Caco-2 (cell line): ENCODE results near the gene MSRB3. TPM values are rescaled to one million over a fixed set of nuclear protein-coding genes. Genes with fewer than 3 reads are reported as not detected.

Experiments used
- BruUV-seq: library from RNA; stranded (reverse); fragments of 400-500 nt; replicated peaks from 2 replicates; lab custom pipeline; 2021; lab: Mats Ljungman, UMichigan
- CTCF ChIA-PET: fragments of 300-600 bp; sonication (Branson Sonifier 250); formaldehyde crosslinking; loops from one replicate; lab custom pipeline; 2022; ENCODE audit warnings: antibody characterized with exemption; lab: Charles Lee
- POLR2A ChIA-PET: fragments of 300-600 bp; sonication (Branson Sonifier 250); formaldehyde crosslinking; loops from one replicate; lab custom pipeline; 2022; ENCODE audit warnings: antibody characterized with exemption; lab: Charles Lee
- DNase-seq, 2 experiments: peaks; one replicate each; pipeline versions ENCODE4 v3.0.0 to v3.0.0-alpha.2; 2020 to 2022
- H3K27me3 ChIP-seq: replicated peaks from 2 replicates; pipeline ENCODE4 v1.6.0; 2011; ENCODE audit warnings: low read length; ENCODE audit not compliant: control insufficient read depth, insufficient read depth
- H3K36me3 ChIP-seq: 2 replicates; pipeline ENCODE4 v1.5.1; 2011; ENCODE audit warnings: low read length; ENCODE audit not compliant: control insufficient read depth, insufficient read depth
- H3K4me1 ChIP-seq: fragments of 250-450 bp; sonication (Bioruptor Pico); 2 replicates; pipeline ENCODE4 v1.5.1; 2020; ENCODE audit warnings: mild to moderate bottlenecking
- H3K4me3 ChIP-seq: 2 replicates; pipeline ENCODE4 v1.5.1; 2011; ENCODE audit warnings: low read depth, mild to moderate bottlenecking, control low read depth, low read length
- H3K9me3 ChIP-seq: fragments of 250-450 bp; sonication (Bioruptor Pico); 2 replicates; pipeline ENCODE4 v1.5.1; 2020; ENCODE audit warnings: mild to moderate bottlenecking, moderate library complexity
- H3K27ac Mint-ChIP-seq: one replicate; pipeline ENCODE4 v1.8.0; 2022; ENCODE audit warnings: mixed read lengths; ENCODE audit not compliant: unreplicated experiment
- H3K27me3 Mint-ChIP-seq: one replicate; pipeline ENCODE4 v1.8.0; 2022; ENCODE audit warnings: mixed read lengths; ENCODE audit not compliant: insufficient read depth, unreplicated experiment
- H3K36me3 Mint-ChIP-seq: one replicate; pipeline ENCODE4 v1.8.0; 2022; ENCODE audit warnings: mild to moderate bottlenecking, mixed read lengths; ENCODE audit not compliant: insufficient read depth, unreplicated experiment
- H3K4me1 Mint-ChIP-seq: one replicate; pipeline ENCODE4 v1.8.0; 2022; ENCODE audit warnings: low read depth, mixed read lengths; ENCODE audit not compliant: unreplicated experiment
- H3K4me3 Mint-ChIP-seq: one replicate; pipeline ENCODE4 v1.8.0; 2022; ENCODE audit warnings: mild to moderate bottlenecking, moderate library complexity, mixed read lengths; ENCODE audit not compliant: unreplicated experiment
- H3K9me3 Mint-ChIP-seq: one replicate; pipeline ENCODE4 v1.8.0; 2022; ENCODE audit warnings: mixed read lengths; ENCODE audit not compliant: unreplicated experiment
- CTCF ChIP-seq, 2 experiments: fragments of 200-600 bp in 1 of 2; IDR thresholded peaks; 1 replicate in 1 of 2; 2 replicates in 1 of 2; pipeline versions ENCODE4 v1.5.1 to v1.8.0; 2011 to 2022; ENCODE audit warnings: antibody characterized with exemption in 1 of 2, control low read depth in 1 of 2, inconsistent platforms in 1 of 2, low read depth in 1 of 2, low read length in 1 of 2, mild to moderate bottlenecking in 1 of 2, moderate library complexity in 1 of 2; ENCODE audit not compliant: insufficient read depth in 1 of 2, severe bottlenecking in 1 of 2, unreplicated experiment in 1 of 2
- intact Hi-C: fragments of 100-400 bp; cut with micrococcal nuclease; formaldehyde crosslinking; loops from one replicate; pipeline ENCODE4 v1.10.0; 2022; ENCODE audit not compliant: unreplicated experiment
- total RNA-seq: library from RNA; stranded (reverse); gene quantifications from 2 replicates; pipeline ENCODE4 v1.2.3, GENCODE V29; 2022

MSRB3 gene
- total RNA-seq, 1 experiment from 2014 or later = 7.7 TPM

GRCh38 chr12:65500091-65500900 is 221.8 kb downstream of the MSRB3 start:
- Mint-ChIP-seq H3K4me1 (no peaks in the 10 kb centered on the region), H3K9me3 (no peaks in the 10 kb centered on the region), H3K27ac (no peak overlapping the region), H3K4me3 (no peak overlapping the region), H3K27me3 (no peaks in the 10 kb centered on the region), H3K36me3 (no peaks in the 10 kb centered on the region)
- DNase-seq = no peak
- intact Hi-C loops = no loop called here
- H3K4me1 ChIP-seq = no peaks in the 10 kb centered on the region
- no peaks in the 10 kb centered on the region for H3K36me3 ChIP-seq
- no peak for TF ChIP-seq CTCF (IDR thresholded peaks at IDR 0.05; ENCODE audit: insufficient read depth in 1 of 2, low read depth in 1 of 2, low read length in 1 of 2, severe bottlenecking in 1 of 2, unreplicated experiment in 1 of 2)
- BruUV-seq = no TSS peak
- ChIA-PET POLR2A (no interaction called here), CTCF (no interaction called here)
- no peaks in the 10 kb centered on the region for H3K27me3 ChIP-seq
- no peak overlapping the region for H3K4me3 ChIP-seq
- no peaks in the 10 kb centered on the region for H3K9me3 ChIP-seq

GRCh38 chr12:65501093-65501621 is 222.7 kb downstream of the MSRB3 start:
- no peak for TF ChIP-seq CTCF (IDR thresholded peaks at IDR 0.05; ENCODE audit: insufficient read depth in 1 of 2, low read depth in 1 of 2, low read length in 1 of 2, severe bottlenecking in 1 of 2, unreplicated experiment in 1 of 2)
- POLR2A ChIA-PET = no interaction called here
- CTCF ChIA-PET = no interaction called here

GRCh38 chr12:65501935-65502334 is 223.5 kb downstream of the MSRB3 start:
- Histone ChIP-seq H3K36me3 (no peaks in the 10 kb centered on the region), H3K27me3 (no peaks in the 10 kb centered on the region), H3K4me1 (no peaks in the 10 kb centered on the region), H3K4me3 (no peak overlapping the region), H3K9me3 (no peaks in the 10 kb centered on the region)
- intact Hi-C loops = no loop called here
- CTCF ChIA-PET = no interaction called here
- Mint-ChIP-seq H3K4me1 (no peaks in the 10 kb centered on the region), H3K36me3 (no peaks in the 10 kb centered on the region), H3K27ac (no peak overlapping the region), H3K4me3 (no peak overlapping the region), H3K9me3 (no peaks in the 10 kb centered on the region), H3K27me3 (no peaks in the 10 kb centered on the region)
- no TSS peak for BruUV-seq
- POLR2A ChIA-PET = no interaction called here
- no peak for DNase-seq
- TF ChIP-seq CTCF (IDR thresholded peaks at IDR 0.05; ENCODE audit: insufficient read depth in 1 of 2, low read depth in 1 of 2, low read length in 1 of 2, severe bottlenecking in 1 of 2, unreplicated experiment in 1 of 2) = no peak

More at GRCh38 chr12:65501093-65501621, 222.7 kb downstream of the MSRB3 start:
- H3K36me3 Mint-ChIP-seq = no peaks in the 10 kb centered on the region
- Histone ChIP-seq H3K36me3 (no peaks in the 10 kb centered on the region), H3K4me3 (no peak overlapping the region), H3K27me3 (no peaks in the 10 kb centered on the region), H3K4me1 (no peaks in the 10 kb centered on the region), H3K9me3 (no peaks in the 10 kb centered on the region)
- no peaks in the 10 kb centered on the region for H3K4me1 Mint-ChIP-seq
- H3K27me3 Mint-ChIP-seq = no peaks in the 10 kb centered on the region
- BruUV-seq = no TSS peak
- no peak overlapping the region for H3K4me3 Mint-ChIP-seq
- no peak overlapping the region for H3K27ac Mint-ChIP-seq
- intact Hi-C loops = no loop called here
- DNase-seq = no peak
- H3K9me3 Mint-ChIP-seq = no peaks in the 10 kb centered on the region
